Measurements from ENCODE around the gene UGT1A8. TPM values are rescaled to one million over a fixed set of nuclear protein-coding genes. Genes with fewer than 3 reads are reported as not detected.

UGT1A8 gene
- total RNA-seq, 2 experiments from 2014 or later = not detected

- ATAC-seq (ENCODE audit: poor library complexity) (no peak), DNase-seq (no peak)
- no peak for TF ChIP-seq CTCF (IDR thresholded peaks at IDR 0.05)
- intact Hi-C loops (cut with DNase I, micrococcal nuclease) = no loop called here
- Mint-ChIP-seq H3K9me3 (peaks cover 7% of the 10 kb centered on the region), H3K4me3 (no peak overlapping the region), H3K36me3 (ENCODE audit: low read depth) (no peaks in the 10 kb centered on the region), H3K4me1 (ENCODE audit: low read depth) (no peaks in the 10 kb centered on the region), H3K27ac (no peak overlapping the region), H3K27me3 (peaks cover 34% of the 10 kb centered on the region)
- Histone ChIP-seq H3K27ac (ENCODE audit: low read depth in 1 of 2, low read length in 2 of 2) (no peak overlapping the region), H3K36me3 (ENCODE audit: insufficient read depth, low read length) (no peaks in the 10 kb centered on the region), H3K27me3 (ENCODE audit: control insufficient read depth in 1 of 2, insufficient read depth in 2 of 2, low read length in 2 of 2) (peaks cover 2 to 5% of the 10 kb centered on the region in 2 experiments), H3K4me3 (ENCODE audit: low read length) (no peak overlapping the region), H3K9me3 (ENCODE audit: control insufficient read depth in 1 of 2, insufficient read depth in 1 of 2, low read length in 2 of 2) (peaks cover 0 to 15% of the 10 kb centered on the region in 2 experiments), H3K4me1 (ENCODE audit: insufficient read depth, low read length) (no peaks in the 10 kb centered on the region)
- ChIA-PET POLR2A (no interaction called here), CTCF (no interaction called here)
Observed at GRCh38 chr2:233772583-233772982, 155.2 kb downstream of the UGT1A8 start.

DNA sequence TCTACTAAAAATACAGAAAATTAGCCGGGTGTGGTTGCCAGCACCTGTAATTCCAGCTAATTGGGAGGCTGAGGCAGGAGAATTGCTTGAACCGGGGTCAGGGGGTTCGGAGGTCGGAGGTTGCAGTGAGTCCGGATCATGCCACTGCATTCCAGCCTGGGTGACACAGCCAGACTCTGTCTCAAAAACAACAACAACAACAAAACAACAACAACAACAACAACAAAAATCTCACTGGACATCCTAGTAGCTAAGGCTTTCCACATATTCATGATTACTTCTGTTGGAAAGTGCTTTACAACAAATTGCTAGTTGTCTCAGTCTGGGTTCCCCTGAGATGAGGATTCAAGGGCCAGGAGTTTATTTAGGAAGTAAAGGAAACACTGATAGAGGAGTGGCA lies 156.4 kb downstream of the UGT1A8 start:
- Histone ChIP-seq H3K4me3 (ENCODE audit: low read length) (no peak overlapping the region), H3K27ac (ENCODE audit: low read depth in 1 of 2, low read length in 2 of 2) (no peak overlapping the region), H3K4me1 (ENCODE audit: insufficient read depth, low read length) (no peaks in the 10 kb centered on the region), H3K27me3 (ENCODE audit: control insufficient read depth in 1 of 2, insufficient read depth in 2 of 2, low read length in 2 of 2) (no peaks in the 10 kb centered on the region), H3K36me3 (ENCODE audit: insufficient read depth, low read length) (no peaks in the 10 kb centered on the region), H3K9me3 (ENCODE audit: control insufficient read depth in 1 of 2, insufficient read depth in 1 of 2, low read length in 2 of 2) (peaks cover 0 to 15% of the 10 kb centered on the region in 2 experiments)
- DNase-seq (no peak), ATAC-seq (ENCODE audit: poor library complexity) (no peak)
- ChIA-PET CTCF (no interaction called here), POLR2A (no interaction called here)
- Mint-ChIP-seq H3K27ac (no peak overlapping the region), H3K27me3 (peaks cover 40% of the 10 kb centered on the region), H3K9me3 (peaks cover 7% of the 10 kb centered on the region), H3K4me1 (ENCODE audit: low read depth) (no peaks in the 10 kb centered on the region), H3K4me3 (no peak overlapping the region), H3K36me3 (ENCODE audit: low read depth) (no peaks in the 10 kb centered on the region)
- TF ChIP-seq CTCF (IDR thresholded peaks at IDR 0.05) = no peak
- intact Hi-C loops (cut with DNase I, micrococcal nuclease) = no loop called here

DNA sequence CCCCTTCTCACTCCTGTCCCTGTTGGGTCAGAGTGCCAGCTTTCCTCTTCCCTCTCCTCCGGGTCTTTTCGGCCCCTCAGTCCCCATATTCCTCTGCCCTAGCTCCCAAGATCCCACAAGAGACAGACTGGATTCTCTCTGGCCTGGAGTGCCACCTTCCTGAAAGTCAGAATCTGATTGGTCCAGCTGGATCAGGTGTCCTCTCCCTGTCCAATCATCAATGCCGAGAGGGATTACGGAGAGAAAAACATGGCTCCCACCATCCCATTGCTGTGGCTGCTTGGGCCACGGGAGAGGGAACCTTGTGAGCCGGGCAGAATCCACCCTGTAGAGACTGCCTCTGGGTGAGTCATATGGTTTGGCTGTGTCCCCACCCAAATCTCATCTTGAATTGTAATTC lies 158.0 kb downstream of the UGT1A8 start:
- no peak for TF ChIP-seq CTCF (IDR thresholded peaks at IDR 0.05)
- Mint-ChIP-seq H3K36me3 (ENCODE audit: low read depth) (no peaks in the 10 kb centered on the region), H3K27me3 (peaks cover 41% of the 10 kb centered on the region), H3K9me3 (peaks cover 10% of the 10 kb centered on the region), H3K4me3 (no peak overlapping the region), H3K4me1 (ENCODE audit: low read depth) (no peaks in the 10 kb centered on the region), H3K27ac (no peak overlapping the region)
- POLR2A ChIA-PET = no interaction called here
- CTCF ChIA-PET = no interaction called here
- Histone ChIP-seq H3K27ac (ENCODE audit: low read depth in 1 of 2, low read length in 2 of 2) (no peak overlapping the region), H3K27me3 (ENCODE audit: control insufficient read depth in 1 of 2, insufficient read depth in 2 of 2, low read length in 2 of 2) (peaks cover 0 to 3% of the 10 kb centered on the region in 2 experiments), H3K4me3 (ENCODE audit: low read length) (no peak overlapping the region), H3K9me3 (ENCODE audit: control insufficient read depth in 1 of 2, insufficient read depth in 1 of 2, low read length in 2 of 2) (peaks cover 0 to 15% of the 10 kb centered on the region in 2 experiments), H3K4me1 (ENCODE audit: insufficient read depth, low read length) (no peaks in the 10 kb centered on the region), H3K36me3 (ENCODE audit: insufficient read depth, low read length) (no peaks in the 10 kb centered on the region)
- ATAC-seq (ENCODE audit: poor library complexity) = no peak
- no peak for DNase-seq
- intact Hi-C loops (cut with DNase I, micrococcal nuclease) = no loop called here
